ENCODE measurements around the gene TRAPPC8.
A peak's percentile ranks its signal among the peaks of the same experiment; 100 is the strongest.
"Not testable (repeated sequence)": the region's sequence is repeated elsewhere in the genome, so short reads cannot be mapped to it uniquely, and the experiment has no call there.

TRAPPC8 gene, protein sequence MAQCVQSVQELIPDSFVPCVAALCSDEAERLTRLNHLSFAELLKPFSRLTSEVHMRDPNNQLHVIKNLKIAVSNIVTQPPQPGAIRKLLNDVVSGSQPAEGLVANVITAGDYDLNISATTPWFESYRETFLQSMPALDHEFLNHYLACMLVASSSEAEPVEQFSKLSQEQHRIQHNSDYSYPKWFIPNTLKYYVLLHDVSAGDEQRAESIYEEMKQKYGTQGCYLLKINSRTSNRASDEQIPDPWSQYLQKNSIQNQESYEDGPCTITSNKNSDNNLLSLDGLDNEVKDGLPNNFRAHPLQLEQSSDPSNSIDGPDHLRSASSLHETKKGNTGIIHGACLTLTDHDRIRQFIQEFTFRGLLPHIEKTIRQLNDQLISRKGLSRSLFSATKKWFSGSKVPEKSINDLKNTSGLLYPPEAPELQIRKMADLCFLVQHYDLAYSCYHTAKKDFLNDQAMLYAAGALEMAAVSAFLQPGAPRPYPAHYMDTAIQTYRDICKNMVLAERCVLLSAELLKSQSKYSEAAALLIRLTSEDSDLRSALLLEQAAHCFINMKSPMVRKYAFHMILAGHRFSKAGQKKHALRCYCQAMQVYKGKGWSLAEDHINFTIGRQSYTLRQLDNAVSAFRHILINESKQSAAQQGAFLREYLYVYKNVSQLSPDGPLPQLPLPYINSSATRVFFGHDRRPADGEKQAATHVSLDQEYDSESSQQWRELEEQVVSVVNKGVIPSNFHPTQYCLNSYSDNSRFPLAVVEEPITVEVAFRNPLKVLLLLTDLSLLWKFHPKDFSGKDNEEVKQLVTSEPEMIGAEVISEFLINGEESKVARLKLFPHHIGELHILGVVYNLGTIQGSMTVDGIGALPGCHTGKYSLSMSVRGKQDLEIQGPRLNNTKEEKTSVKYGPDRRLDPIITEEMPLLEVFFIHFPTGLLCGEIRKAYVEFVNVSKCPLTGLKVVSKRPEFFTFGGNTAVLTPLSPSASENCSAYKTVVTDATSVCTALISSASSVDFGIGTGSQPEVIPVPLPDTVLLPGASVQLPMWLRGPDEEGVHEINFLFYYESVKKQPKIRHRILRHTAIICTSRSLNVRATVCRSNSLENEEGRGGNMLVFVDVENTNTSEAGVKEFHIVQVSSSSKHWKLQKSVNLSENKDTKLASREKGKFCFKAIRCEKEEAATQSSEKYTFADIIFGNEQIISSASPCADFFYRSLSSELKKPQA (N-terminal part only)

DNA sequence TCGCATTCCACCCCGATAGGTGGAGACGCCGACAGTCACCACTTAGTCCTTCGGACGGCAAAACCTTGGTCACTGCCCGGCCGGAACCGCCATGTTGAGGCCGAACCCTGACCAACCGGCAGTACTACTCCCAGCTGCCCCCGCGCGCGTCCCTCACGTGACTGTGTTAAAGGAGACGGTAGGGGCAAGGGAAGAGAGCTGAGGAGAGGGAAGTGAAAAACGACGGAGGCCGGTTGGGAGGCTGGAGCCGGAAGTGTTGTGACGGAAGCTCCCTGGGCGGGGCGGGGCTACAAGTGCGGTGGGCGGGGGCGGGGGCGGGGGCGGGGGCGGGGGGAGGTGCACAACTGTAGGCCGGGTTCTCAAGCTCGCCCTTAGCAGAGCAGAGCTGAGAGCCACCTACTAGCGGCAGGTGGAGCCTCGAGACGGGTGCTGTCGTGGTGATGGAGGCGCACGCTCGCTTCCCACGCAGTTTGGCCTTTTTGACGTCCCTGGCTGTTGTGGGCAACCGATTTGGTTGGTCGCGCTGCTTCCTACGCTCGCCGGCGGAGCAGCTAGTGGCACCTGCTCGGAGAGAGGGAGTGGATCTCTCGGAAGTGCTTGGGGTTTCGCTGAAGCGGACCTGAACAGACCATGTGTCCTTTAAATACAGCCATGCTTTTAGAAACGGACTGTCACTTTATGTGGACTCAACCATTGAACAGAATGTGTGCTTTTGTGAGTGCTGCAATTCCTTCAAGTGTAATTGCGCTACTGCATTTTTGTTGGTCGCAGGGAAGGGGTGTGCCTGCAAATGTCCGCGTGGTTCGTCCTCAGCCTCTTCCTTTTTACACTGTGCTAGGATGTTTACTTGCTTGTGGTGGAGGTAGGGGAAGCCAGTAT lies at the start of gene TRAPPC8:
Gene TRAPPC8 (minus strand): TSS at position 130 of the 879 bp plus-strand sequence. CDS start 364 bp downstream, outside the sequence.
- peak; percentile 98 for DNase-seq

DNA sequence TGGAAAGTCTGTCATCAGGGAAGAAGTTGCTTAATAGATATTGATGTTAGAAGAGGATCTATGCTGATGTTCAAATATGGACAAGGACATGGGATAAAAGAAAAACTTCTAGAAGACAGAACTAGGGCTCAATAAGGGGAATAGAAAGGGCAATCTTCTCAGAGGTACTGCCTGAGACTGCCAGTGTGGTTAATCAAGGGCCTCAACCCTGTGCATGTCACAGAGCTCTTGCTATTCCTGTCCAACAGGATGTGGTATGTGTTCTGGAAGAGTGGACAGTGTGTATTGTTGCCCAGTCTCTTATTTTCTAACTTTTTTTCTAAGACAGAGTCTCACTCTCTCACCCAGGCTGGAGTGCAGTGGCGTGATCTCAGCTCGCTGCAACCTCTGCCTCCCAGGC lies 47.9 kb upstream of the TRAPPC8 start:
- no peak for DNase-seq

GRCh38 chr18:31983976-31984375 lies 41.0 kb upstream of the TRAPPC8 start:
- DNase-seq = no peak

DNA sequence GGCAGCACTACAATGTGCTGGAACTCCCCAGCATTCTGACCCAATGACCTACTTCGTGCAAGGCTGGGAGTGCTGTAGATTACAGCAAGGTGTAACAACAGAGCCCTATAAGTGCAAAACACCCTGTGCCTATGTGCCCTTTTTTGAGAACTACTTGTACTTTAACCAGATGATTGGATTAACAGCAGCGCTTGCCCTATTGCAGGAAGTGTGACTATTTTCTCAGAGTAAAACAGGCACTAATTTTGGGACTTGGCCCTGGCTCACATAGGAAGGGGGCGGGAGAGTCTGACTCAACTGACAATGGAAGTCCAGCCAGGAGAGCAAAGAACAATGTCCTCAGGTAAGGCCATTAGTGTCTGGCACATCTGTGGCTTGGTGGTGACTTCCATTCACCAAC lies 40.1 kb upstream of the TRAPPC8 start:
- DNase-seq = no peak

- DNase-seq = no peak
These were observed 37.9 kb upstream of the TRAPPC8 start for GRCh38 chr18:31980863-31981262.

DNA sequence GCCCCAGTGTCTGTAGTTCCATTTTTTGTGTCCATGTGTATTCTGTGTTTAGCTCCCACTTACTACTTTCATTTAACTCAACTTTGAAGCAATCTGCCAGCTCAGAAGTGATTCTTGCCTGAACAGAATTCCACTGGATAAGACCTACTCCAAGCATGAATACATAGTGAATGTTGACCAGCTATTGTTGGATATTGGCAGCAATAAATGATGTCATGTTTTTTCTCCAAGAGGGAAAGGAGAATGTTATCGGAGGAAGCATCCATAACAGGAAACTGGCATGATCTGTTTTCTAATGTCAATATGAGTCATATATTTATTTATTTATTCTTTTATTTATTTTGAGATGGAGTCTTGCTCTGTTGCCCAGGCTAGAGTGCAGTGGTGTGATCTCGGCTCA lies 36.8 kb upstream of the TRAPPC8 start:
- no peak for DNase-seq

- DNase-seq = no peak
These were observed 35.7 kb upstream of the TRAPPC8 start for GRCh38 chr18:31978616-31979015.

GRCh38 chr18:31977270-31977872 lies 34.4 kb upstream of the TRAPPC8 start:
- DNase-seq = peak in 1 of 2 experiments; percentile 8

- DNase-seq = no peak
These were observed 33.3 kb upstream of the TRAPPC8 start for GRCh38 chr18:31976242-31976641.

DNA sequence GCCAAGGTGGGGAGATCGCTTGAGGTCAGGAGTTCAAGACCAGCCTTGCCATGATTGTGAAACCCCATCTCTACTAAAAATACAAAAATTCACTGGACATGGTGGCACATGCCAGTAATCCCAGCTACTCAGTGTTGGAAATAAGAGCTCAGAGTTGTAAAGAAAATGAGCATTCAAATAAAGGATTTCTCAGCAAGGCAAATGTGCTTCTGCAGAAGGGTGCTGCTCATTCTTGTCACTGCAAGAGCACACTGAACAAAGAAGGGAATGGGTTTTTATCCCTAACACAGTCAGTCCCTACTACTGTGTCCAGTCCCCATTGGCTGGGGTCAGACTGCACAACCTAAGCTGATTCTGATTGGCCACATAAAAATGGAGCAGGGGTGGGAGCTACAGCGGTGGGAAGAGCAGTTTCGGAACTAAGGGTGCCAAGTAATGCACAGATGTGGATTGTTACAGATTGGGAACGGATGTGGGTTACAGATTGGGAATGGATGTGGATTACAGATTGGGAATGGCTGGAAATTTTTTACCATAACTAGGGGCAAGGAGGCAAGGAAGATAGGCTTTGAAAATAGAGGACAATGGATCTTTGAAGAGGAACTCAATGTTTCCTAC lies 31.1 kb upstream of the TRAPPC8 start:
- no peak for DNase-seq

DNA sequence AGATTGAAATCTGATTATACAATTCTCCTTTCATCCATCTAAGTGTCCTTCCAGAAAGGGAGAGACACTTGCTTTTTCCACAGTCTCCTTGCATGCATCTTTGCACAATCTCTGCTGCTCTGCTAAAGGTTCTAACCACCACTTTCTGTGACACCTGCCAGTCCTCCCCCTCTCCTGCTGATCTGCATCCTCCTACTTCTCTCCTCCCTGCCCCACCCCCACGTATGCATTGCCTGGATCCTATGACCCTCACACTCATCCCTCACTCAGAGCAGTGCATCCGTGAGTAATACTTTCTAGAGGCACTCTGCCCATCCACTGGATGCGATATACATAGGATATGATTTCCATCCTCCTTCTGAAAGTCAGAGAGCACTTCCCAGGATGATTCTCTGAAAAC lies 27.7 kb upstream of the TRAPPC8 start:
- DNase-seq = no peak

DNA sequence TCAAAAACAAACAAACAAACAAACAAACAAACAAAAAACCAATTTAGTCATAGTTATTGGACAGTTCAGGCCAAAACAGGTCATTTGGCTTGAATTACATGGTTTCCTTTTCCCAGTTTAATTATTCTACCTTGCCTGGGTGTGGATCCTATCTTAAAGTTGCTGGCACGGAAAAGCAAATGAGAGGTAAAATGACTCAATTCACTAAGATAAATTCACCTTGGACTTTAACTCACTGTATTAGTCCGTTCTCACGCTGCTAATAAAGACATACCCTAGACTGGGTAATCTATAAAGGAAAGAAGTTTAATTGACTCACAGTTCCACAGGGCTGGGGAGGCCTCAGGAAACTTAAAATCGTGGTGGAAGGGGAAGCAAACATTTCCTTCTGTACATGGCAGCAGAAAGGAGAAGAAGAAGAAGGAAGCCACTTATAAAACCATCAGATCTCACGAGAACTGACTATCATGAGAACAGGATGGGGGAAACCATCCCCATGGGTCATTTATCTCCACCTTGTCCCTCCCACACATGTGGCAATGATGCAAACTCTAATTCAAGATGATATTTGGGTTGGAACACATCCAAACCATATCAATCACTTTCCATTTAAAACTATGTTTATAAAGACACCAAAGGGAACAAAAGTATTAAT lies 22.5 kb upstream of the TRAPPC8 start:
- no peak for DNase-seq

DNA sequence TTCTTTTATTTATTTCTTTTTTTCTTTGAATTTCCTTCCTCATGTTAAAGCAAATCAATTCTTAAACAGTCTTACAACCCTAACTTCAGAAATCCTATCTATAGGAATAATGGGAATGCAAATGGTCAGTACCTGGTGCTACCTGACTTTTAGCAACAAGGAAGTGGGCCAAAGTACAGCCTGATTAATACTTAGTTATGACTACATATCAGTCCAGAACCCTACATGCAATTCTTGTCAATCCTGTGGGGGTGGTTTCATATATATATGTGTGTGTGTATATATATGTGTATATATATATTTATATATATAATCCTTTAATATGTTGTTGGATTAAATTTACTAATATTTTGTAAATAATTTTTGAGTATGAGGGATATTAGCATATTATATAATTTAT lies 14.8 kb upstream of the TRAPPC8 start:
- DNase-seq = no peak

DNA sequence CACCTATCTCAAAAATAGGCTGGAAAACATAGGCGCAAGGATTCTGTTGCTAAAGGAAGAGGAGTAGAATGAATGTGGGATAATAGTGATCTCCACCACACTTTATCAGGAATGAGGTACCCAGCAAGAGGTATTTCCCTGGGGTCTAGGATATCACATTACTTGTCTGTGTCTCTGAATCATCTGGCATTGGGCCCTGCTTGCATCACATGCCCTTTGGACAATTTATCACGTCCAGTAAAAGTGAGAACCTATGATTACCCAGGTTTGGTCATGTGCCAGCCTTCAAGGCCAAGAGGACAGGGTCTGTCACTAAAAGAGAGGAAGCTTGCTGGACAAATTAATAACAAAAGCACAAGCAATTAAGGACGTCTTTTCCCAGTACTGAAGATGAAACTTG lies 11.4 kb upstream of the TRAPPC8 start:
- no peak for DNase-seq

DNA sequence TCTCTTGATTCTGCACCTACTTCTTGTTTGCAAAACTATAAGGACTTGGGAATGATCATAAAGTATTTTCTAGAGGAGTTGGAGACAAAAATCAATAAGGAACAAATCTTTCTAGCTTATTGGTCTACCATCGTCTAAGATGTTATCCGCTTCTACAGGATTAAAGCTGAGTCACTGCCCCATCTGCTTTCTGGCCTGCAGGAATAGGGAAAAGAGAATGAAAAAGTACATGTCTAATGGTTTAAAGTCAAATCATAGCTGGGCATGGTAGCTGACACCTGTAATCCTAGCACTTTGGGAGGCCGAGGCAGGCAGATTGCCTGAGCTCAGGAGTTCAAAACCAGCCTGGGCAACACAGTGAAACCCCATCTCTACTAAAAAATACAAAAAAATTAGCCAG lies 10.8 kb upstream of the TRAPPC8 start:
- DNase-seq = not testable (repeated sequence)

- no peak for DNase-seq
These were observed 9.3 kb upstream of the TRAPPC8 start for GRCh38 chr18:31952223-31952622.

DNA sequence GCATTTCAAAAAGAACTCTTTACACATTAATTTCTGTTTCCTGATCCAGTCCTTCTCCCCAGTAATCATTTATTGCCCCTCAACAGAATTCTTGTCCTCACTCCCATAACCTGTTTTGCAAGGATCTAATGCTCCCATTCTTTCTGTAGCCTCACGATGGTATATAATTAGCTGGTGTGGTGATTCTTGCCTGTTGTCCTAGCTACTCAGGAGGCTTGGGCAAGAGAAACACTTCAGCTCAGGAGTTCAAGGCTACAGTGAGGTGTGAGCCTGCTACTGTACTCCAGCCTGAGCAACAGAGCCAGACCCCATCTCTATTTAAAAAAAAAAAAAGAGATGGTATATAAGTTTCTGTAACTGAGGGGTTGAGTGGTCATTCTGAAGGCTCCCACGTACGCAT lies 7.7 kb upstream of the TRAPPC8 start:
- DNase-seq = no peak

DNA sequence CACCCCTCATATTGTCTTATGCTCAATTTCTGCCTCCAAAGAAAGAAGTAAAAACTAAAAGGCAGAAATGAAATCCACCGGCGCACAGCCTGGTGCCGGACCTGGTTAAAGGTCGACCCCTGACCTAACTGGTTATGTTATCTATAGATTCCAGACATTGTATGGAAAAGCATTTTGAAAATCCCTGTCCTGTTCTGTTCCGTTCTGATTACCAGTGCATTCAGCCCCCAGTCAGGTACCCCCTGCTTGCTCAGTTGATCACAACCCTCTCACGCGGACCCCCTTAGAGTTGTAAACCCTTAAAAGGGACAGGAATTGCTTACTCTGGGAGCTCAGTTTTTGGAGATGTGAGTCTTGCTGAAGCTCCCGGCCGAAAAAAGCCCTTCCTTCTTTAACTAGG lies 5.4 kb upstream of the TRAPPC8 start:
- not testable (repeated sequence) for DNase-seq

DNA sequence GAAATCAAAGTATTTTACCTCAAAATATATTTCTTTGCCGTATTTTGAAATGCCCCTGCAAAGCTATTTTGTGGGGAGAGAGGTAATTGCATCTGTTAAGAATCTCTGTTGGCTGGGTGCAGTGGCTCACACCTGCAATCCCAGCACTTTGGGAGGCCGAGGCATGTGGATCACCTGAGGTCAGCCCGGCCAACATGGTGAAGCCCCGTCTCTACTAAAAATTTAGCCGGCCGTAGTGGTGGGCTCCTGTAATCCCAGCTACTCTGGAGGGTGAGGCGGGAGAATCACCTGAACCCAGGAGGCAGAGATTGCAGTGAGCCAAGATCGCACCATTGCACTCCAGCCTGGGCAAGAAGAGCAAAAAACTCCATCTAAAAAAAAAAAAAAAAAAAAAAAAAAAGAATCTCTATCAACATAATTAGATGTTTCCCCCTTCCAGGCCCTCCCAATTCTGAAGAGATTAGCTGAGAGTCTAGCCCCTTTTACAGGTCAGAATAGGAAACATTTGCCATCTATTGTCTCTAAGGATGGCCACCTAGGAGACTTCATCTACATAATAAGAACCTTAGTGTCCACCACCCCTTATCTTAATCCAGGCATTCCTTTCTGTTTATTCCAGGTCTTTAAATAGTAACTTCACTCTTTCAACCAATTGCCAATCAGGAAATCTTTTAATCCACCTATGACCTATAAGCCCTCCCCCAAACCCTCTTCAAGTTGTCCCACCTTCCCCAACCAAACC lies 3.5 kb upstream of the TRAPPC8 start:
- no peak for DNase-seq
